ENCODE results near the gene SMAD6.
A peak's percentile ranks its signal among the peaks of the same experiment; 100 is the strongest.

- no peak for TF ChIP-seq EZH2phosphoT487 (IDR thresholded peaks at IDR 0.05; ENCODE audit: low read length)
- peak; percentile 95 for TF ChIP-seq CTCF (IDR thresholded peaks at IDR 0.05; ENCODE audit: low read length)
These were observed 72.2 kb downstream of the SMAD6 start for GRCh38 chr15:66774001-66774814.

All from MM.1S (cell line).